Endodermal cell (in vitro differentiated cells): ENCODE results near the gene MEI4. TPM values are rescaled to one million over a fixed set of nuclear protein-coding genes. Genes with fewer than 3 reads are reported as not detected.
"Not testable (repeated sequence)": the region's sequence is repeated elsewhere in the genome, so short reads cannot be mapped to it uniquely, and the experiment has no call there.

Experiments
- DNase-seq: peaks from one replicate; pipeline ENCODE4 v3.0.0-alpha.2; 2017
- H3K27ac ChIP-seq: 2 replicates; pipeline ENCODE4 v1.5.1; 2013; ENCODE audit warnings: mild to moderate bottlenecking, low read depth, low read length, moderate library complexity
- H3K27me3 ChIP-seq: 2 replicates; pipeline ENCODE4 v1.6.1; 2013; ENCODE audit warnings: mild to moderate bottlenecking, low read length, moderate library complexity; ENCODE audit not compliant: insufficient read depth, control insufficient read depth, poor library complexity, severe bottlenecking
- H3K36me3 ChIP-seq: 2 replicates; pipeline ENCODE4 v1.7.0; 2013; ENCODE audit warnings: mild to moderate bottlenecking, low read length, moderate library complexity; ENCODE audit not compliant: control insufficient read depth, insufficient read depth
- H3K4me1 ChIP-seq: one replicate; pipeline ENCODE4 v1.7.0; 2013; ENCODE audit warnings: low read length; ENCODE audit not compliant: control insufficient read depth, insufficient read depth
- H3K4me3 ChIP-seq: 2 replicates; pipeline ENCODE4 v1.5.1; 2013; ENCODE audit warnings: mild to moderate bottlenecking, low read length, moderate library complexity
- H3K9ac ChIP-seq: 2 replicates; pipeline ENCODE4 v1.6.1; 2013; ENCODE audit warnings: mild to moderate bottlenecking, low read length, moderate library complexity; ENCODE audit not compliant: poor library complexity, severe bottlenecking; ENCODE audit errors: extremely low read depth
- H3K9me3 ChIP-seq: 2 replicates; pipeline ENCODE4 v1.6.1; 2013; ENCODE audit warnings: mild to moderate bottlenecking, low read length, moderate library complexity; ENCODE audit not compliant: control insufficient read depth
- H3K27ac Mint-ChIP-seq: 2 replicates; pipeline ENCODE4 v1.8.0; 2020; ENCODE audit warnings: mixed read lengths
- H3K27me3 Mint-ChIP-seq: 2 replicates; pipeline ENCODE4 v1.8.0; 2021; ENCODE audit warnings: mild to moderate bottlenecking, mixed read lengths; ENCODE audit not compliant: insufficient read depth
- H3K36me3 Mint-ChIP-seq: 2 replicates; pipeline ENCODE4 v1.8.0; 2020; ENCODE audit warnings: low read depth, mixed read lengths
- H3K4me1 Mint-ChIP-seq: 2 replicates; pipeline ENCODE4 v1.8.0; 2020; ENCODE audit warnings: mixed read lengths
- H3K4me3 Mint-ChIP-seq: 2 replicates; pipeline ENCODE4 v1.8.0; 2020; ENCODE audit warnings: mild to moderate bottlenecking, moderate library complexity, mixed read lengths
- H3K9me3 Mint-ChIP-seq: 2 replicates; pipeline ENCODE4 v1.8.0; 2020; ENCODE audit warnings: mild to moderate bottlenecking, mixed read lengths
- WGBS, 2 experiments: methylation state at CpG; one replicate each; pipeline versions ENCODE4 v1.1.5 to v1.1.7; 2013; ENCODE audit warnings: missing lambda C conversion rate in 2 of 2, mixed read lengths in 1 of 2; ENCODE audit not compliant: insufficient coverage in 1 of 2, insufficient read length in 1 of 2; 5-methylcytosine and 5-hydroxymethylcytosine counted together
- total RNA-seq, 2 donors: library from RNA; stranded (reverse); fragmentation: NEBNext Ultra II Directional in 1 of 2; extraction: Animal tissue kit (Norgen Biotek cat#: 25700) in 1 of 2; gene quantifications; 2 replicates in 1 of 2; 3 replicates in 1 of 2; pipeline ENCODE4 v1.2.1, GENCODE V29; 2021
- TF ChIP-seq, protein P1 (sequence below): fragments of 200-600 bp; sonication (generic); conservative IDR thresholded peaks from 2 replicates; pipeline ENCODE4 v1.5.0; 2021; ENCODE audit warnings: antibody characterized with exemption, mild to moderate bottlenecking

The MEI4 gene
- total RNA-seq, 2 donors from 2014 or later, result 0.62 to 0.84 TPM

DNA sequence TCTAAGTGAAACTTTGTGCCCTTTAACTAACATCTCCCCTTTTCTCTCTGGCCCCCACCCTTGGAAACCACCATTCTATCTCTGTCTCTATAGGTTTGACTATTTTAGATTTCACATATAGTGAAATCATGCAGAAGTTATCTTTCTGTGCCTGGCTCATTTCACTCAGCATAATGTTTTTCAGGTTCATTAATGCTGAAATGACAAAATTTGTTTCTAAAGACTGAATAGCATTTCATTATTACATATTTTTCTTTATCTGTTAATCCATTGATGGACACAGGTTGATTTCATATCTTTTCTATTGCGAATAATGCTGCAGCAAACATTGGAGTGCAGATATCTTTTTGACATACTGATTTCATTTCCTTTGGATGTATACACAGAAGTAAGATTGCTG, 30.7 kb downstream of the MEI4 start:
- H3K4me1 ChIP-seq, result no peaks in the 10 kb centered on the region
- Mint-ChIP-seq H3K36me3 (no peaks in the 10 kb centered on the region), H3K9me3 (no peaks in the 10 kb centered on the region), H3K27ac (no peak overlapping the region), H3K4me1 (no peaks in the 10 kb centered on the region), H3K27me3 (no peaks in the 10 kb centered on the region), H3K4me3 (no peak overlapping the region)
- H3K36me3 ChIP-seq, result no peaks in the 10 kb centered on the region
- no peaks in the 10 kb centered on the region for H3K27me3 ChIP-seq
- WGBS, 2 experiments, result 92 to 100% methylated on average over 1 of the region's 1 CpG
- no peak overlapping the region for H3K27ac ChIP-seq
- no peaks in the 10 kb centered on the region for H3K9me3 ChIP-seq
- H3K9ac ChIP-seq, result no peak overlapping the region
- H3K4me3 ChIP-seq, result no peak overlapping the region
- TF ChIP-seq, protein P1, sequence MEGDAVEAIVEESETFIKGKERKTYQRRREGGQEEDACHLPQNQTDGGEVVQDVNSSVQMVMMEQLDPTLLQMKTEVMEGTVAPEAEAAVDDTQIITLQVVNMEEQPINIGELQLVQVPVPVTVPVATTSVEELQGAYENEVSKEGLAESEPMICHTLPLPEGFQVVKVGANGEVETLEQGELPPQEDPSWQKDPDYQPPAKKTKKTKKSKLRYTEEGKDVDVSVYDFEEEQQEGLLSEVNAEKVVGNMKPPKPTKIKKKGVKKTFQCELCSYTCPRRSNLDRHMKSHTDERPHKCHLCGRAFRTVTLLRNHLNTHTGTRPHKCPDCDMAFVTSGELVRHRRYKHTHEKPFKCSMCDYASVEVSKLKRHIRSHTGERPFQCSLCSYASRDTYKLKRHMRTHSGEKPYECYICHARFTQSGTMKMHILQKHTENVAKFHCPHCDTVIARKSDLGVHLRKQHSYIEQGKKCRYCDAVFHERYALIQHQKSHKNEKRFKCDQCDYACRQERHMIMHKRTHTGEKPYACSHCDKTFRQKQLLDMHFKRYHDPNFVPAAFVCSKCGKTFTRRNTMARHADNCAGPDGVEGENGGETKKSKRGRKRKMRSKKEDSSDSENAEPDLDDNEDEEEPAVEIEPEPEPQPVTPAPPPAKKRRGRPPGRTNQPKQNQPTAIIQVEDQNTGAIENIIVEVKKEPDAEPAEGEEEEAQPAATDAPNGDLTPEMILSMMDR, result no peak
- DNase-seq, result no peak

DNA sequence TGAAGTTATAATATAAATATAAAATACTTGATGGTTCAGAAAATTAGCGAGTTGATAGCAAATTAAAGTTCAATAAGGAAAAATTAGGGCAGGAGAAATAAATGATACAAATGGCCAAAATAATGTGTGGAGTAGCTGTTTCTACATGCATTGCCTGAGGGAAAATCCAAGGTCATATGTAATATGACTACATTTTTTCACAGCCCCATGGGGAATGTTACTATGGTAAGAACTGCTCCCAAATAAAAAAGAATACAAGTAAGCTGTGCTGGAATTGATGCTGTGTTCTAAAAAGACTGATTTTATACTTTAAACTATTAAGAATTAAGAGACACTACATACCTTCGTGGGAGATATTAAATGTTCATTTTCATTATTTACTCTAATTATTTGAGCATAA, 34.1 kb downstream of the MEI4 start:
- no peaks in the 10 kb centered on the region for H3K9me3 Mint-ChIP-seq
- 90% methylated on average over 1 of the region's 2 CpGs; no CpG with 5 or more reads in 1 of the 2 experiments for WGBS, 2 experiments
- TF ChIP-seq, protein P1, result no peak

DNA sequence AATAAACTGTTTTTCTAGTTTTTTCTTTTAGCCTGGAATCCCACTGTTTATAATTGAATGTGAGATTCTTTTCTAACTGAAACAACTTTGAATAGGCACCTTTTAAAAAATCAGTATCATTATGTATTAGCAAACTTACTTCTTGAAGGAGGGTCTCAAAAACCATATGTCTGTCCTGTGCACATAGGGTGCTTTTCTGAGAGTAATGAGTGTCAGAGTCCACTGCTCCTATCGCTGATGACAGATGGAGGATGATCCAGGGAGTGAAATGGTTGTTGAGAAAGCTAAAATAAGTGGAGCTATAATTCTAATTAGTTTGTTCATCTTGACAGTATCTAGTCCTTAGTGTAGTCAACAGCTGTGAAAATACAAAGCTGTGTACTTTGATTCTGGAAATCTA, 35.8 kb downstream of the MEI4 start:
- TF ChIP-seq, protein P1, result no peak
- H3K36me3 ChIP-seq, result no peaks in the 10 kb centered on the region
- H3K27ac ChIP-seq, result no peak overlapping the region
- Mint-ChIP-seq H3K9me3 (no peaks in the 10 kb centered on the region), H3K4me1 (no peaks in the 10 kb centered on the region), H3K36me3 (no peaks in the 10 kb centered on the region), H3K27ac (no peak overlapping the region), H3K27me3 (no peaks in the 10 kb centered on the region), H3K4me3 (no peak overlapping the region)
- H3K27me3 ChIP-seq, result no peaks in the 10 kb centered on the region
- no peak overlapping the region for H3K4me3 ChIP-seq
- no peaks in the 10 kb centered on the region for H3K4me1 ChIP-seq
- no peak for DNase-seq
- no peaks in the 10 kb centered on the region for H3K9me3 ChIP-seq
- H3K9ac ChIP-seq, result no peak overlapping the region
- 79 to 90% methylated on average over 1 of the region's 1 CpG for WGBS, 2 experiments

More for the DNA sequence above, 34.1 kb downstream of the MEI4 start:
- Histone ChIP-seq H3K4me3 (no peak overlapping the region), H3K27me3 (no peaks in the 10 kb centered on the region), H3K9me3 (no peaks in the 10 kb centered on the region), H3K27ac (no peak overlapping the region), H3K9ac (no peak overlapping the region), H3K36me3 (no peaks in the 10 kb centered on the region), H3K4me1 (no peaks in the 10 kb centered on the region)
- Mint-ChIP-seq H3K27ac (no peak overlapping the region), H3K4me3 (no peak overlapping the region), H3K4me1 (no peaks in the 10 kb centered on the region), H3K36me3 (no peaks in the 10 kb centered on the region), H3K27me3 (no peaks in the 10 kb centered on the region)
- no peak for DNase-seq

- not testable (repeated sequence) for H3K36me3 ChIP-seq, H3K36me3 Mint-ChIP-seq, H3K4me3 Mint-ChIP-seq, H3K4me1 ChIP-seq, H3K27me3 ChIP-seq, H3K27ac Mint-ChIP-seq, H3K4me3 ChIP-seq, H3K27me3 Mint-ChIP-seq, H3K27ac ChIP-seq, H3K9me3 ChIP-seq, DNase-seq, H3K9ac ChIP-seq
- peaks cover 10% of the 10 kb centered on the region for H3K4me1 Mint-ChIP-seq
- H3K9me3 Mint-ChIP-seq, result peaks cover 24% of the 10 kb centered on the region
- WGBS, 2 experiments, result 91 to 92% methylated on average over 5 to 6 of the region's 6 CpGs
Measured at GRCh38 chr6:77700095-77700494, 47.3 kb downstream of the MEI4 start.
